GM10266 (cell line): ENCODE results near the gene PRKAR1B.

Source experiments
- DNase-seq: peaks from one replicate; pipeline ENCODE4 v3.0.0; 2012; ENCODE audit errors: extremely low spot score
- CTCF ChIP-seq: IDR thresholded peaks from 2 replicates; pipeline ENCODE4 v1.5.1; 2012; ENCODE audit warnings: mild to moderate bottlenecking, low read depth; ENCODE audit not compliant: control insufficient read depth, insufficient read depth; ENCODE audit errors: missing control alignments

PRKAR1B gene

DNA sequence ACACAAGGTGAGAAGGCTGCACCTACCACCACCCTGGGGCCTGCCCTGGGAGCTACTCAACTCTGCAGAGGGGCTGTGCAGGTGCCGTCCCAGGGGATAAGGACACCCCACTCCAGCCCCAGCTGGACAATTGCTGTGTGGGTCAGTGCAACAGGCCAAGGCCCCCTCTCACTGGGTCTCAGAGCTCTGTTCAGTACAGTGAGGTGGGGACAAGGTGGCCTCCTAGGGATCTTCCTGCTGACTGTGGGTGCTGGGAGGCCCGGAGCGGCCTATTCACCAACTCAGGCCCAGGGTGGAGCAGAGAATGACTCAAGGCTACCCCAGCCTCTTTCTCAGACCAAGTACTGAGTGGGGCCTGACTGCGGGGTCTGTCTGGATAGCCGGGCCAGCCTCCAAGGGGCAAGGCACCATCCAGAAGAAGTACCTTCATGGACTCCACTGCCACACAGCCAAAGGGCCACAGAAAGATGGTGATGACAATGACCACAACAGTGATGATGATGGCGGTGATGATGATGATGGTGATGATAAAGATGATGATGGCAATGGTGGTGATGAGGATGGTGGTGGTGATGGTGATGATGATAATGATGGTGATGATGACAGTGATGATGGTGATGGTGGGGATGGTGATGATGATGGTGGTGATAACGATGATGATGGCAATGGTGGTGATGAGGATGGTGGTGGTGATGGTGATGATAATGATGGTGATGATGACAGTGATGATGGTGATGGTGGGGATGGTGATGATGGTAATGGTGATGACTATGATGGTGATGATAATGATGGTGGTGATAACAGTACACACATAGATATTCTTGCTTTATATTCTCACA is 60.4 kb downstream of the PRKAR1B start:
- no peak for DNase-seq
- no peak for TF ChIP-seq CTCF

- TF ChIP-seq CTCF: no peak
- DNase-seq: no peak
These were observed 61.2 kb downstream of the PRKAR1B start for GRCh38 chr7:665736-666453.

DNA sequence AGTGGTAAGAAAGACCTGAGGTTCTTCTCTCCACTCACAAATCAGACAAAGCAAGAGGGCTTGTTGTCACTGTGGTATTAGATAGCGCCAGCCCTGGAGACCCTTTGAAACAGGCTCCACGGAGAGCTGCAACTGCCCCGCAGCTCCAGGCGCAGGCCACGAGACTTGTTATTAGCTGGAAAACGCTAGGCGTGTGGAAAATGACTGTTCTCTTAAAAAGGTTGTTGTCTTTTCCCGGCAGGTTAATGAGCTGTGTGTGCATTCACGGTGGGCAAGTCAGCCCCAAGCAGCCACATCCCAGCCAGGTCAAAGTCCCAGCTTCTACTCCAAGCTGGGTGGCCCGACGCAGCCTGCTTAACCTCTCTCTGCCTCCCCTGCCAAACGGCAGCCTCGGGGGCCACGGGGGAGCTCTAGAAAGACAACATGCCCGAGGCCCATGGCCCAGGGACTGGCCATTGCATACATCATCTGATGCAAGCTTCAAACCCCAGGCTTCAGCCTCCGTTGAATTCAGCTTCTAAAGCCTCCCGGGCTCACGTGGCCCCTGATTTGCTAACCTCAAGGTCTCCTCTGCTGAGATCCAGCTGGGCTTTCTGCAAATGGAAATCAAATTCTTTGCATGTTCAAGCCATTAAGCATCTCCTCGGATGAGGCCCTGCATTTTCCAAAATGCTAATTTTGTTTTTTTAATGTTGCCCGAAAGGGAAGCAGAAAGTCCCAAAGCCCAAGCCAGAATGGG is 61.9 kb downstream of the PRKAR1B start:
- no peak for TF ChIP-seq CTCF
- DNase-seq: no peak

GRCh38 chr7:664402-664775 is 62.7 kb downstream of the PRKAR1B start:
- no peak for DNase-seq
- TF ChIP-seq CTCF: no peak

DNA sequence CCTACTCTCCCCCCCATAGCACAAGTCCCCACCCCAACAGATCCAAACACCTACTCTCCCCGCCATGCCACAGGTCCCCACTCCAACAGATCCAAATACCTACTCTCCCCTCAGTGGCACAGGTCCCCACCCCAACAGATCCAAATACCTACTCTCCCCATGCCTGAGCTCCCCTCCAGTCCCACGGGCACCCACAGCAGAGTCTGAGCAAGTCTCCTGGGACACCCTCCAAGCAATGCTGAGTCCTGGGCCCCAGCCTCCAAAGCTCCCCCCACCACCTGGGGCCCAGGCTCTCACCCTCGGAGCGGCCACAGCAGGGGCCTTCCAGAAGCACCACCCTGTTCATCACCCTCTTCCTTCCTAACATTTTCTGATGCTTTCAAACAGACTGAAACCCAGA is 64.5 kb downstream of the PRKAR1B start:
- no peak for TF ChIP-seq CTCF
- no peak for DNase-seq

GRCh38 chr7:659996-660395 is 67.1 kb downstream of the PRKAR1B start:
- no peak for DNase-seq
- TF ChIP-seq CTCF: no peak
